H1 (cell line): Measurements from ENCODE around the gene AK2. TPM values are rescaled to one million over a fixed set of nuclear protein-coding genes. Genes with fewer than 3 reads are reported as not detected.

ENCODE experiments used
- CTCF ChIA-PET: fragments of 300-600 bp; sonication (Branson Sonifier 250); formaldehyde crosslinking; loops from one replicate; lab custom pipeline; 2021; ENCODE audit not compliant: partially characterized antibody; lab: Charles Lee
- POLR2A ChIA-PET: fragments of 300-600 bp; sonication (Branson Sonifier 250); formaldehyde crosslinking; loops from one replicate; lab custom pipeline; 2021; ENCODE audit warnings: inconsistent platforms; ENCODE audit not compliant: partially characterized antibody; lab: Charles Lee
- DNase-seq, 2 experiments: peaks; one replicate each; pipeline versions ENCODE4 v3.0.0 to v3.0.0-alpha.2; 2010 to 2022; ENCODE audit warnings: low spot score in 2 of 2, low read depth in 1 of 2, mixed read lengths in 1 of 2
- FAIRE-seq: peaks from 2 replicates; lab custom pipeline; 2011; peaks lifted over from hg19 to GRCh38; lab: Jason Lieb, UNC
- H2AFZ ChIP-seq: 2 replicates; pipeline ENCODE4 v1.8.1; 2012; ENCODE audit warnings: low read length, inconsistent platforms
- H2AK5ac ChIP-seq: 2 replicates; pipeline ENCODE4 v1.6.1; 2013; ENCODE audit warnings: low read depth, low read length
- H2BK120ac ChIP-seq: replicated peaks from 2 replicates; pipeline ENCODE3; 2013; ENCODE audit warnings: low read depth, low read length, inconsistent platforms
- H2BK12ac ChIP-seq: 2 replicates; pipeline ENCODE4 v1.6.1; 2013; ENCODE audit warnings: low read depth, low read length
- H2BK15ac ChIP-seq: 2 replicates; pipeline ENCODE4 v1.6.1; 2013; ENCODE audit warnings: low read length
- H2BK20ac ChIP-seq: 2 replicates; pipeline ENCODE4 v1.6.1; 2013; ENCODE audit warnings: low read length
- H2BK5ac ChIP-seq: 2 replicates; pipeline ENCODE4 v1.6.1; 2013; ENCODE audit warnings: low read depth, low read length
- H3K14ac ChIP-seq: 2 replicates; pipeline ENCODE4 v1.6.1; 2013; ENCODE audit warnings: inconsistent platforms; ENCODE audit not compliant: insufficient read length
- H3K18ac ChIP-seq: 2 replicates; pipeline ENCODE4 v1.6.1; 2013; ENCODE audit warnings: low read length; ENCODE audit errors: extremely low read depth
- H3K23ac ChIP-seq: 2 replicates; pipeline ENCODE4 v1.6.1; 2013; ENCODE audit warnings: inconsistent platforms; ENCODE audit not compliant: insufficient read length
- H3K23me2 ChIP-seq: 2 replicates; pipeline ENCODE4 v1.6.1; 2013; ENCODE audit warnings: low read depth, low read length
- H3K27ac ChIP-seq: 2 replicates; pipeline ENCODE4 v1.6.1; 2011; ENCODE audit warnings: low read depth, low read length, inconsistent platforms
- H3K27me3 ChIP-seq, 4 experiments: replicated peaks in 1 of 4; 1 replicate in 1 of 4; 2 replicates in 3 of 4; pipeline versions ENCODE4 v1.6.1 to v1.8.1; 2011 to 2013; ENCODE audit warnings: low read length in 3 of 4, mild to moderate bottlenecking in 3 of 4, inconsistent platforms in 2 of 4, mixed read lengths in 2 of 4, moderate library complexity in 1 of 4; ENCODE audit not compliant: control insufficient read depth in 3 of 4, insufficient read depth in 3 of 4; ENCODE audit errors: extremely low read depth in 1 of 4
- H3K36me3 ChIP-seq, 4 experiments: 2 replicates each; pipeline versions ENCODE4 v1.6.1 to v1.8.1; 2011 to 2013; ENCODE audit warnings: mild to moderate bottlenecking in 4 of 4, low read length in 3 of 4, moderate library complexity in 2 of 4, control low read depth in 1 of 4, inconsistent platforms in 1 of 4; ENCODE audit not compliant: insufficient read depth in 4 of 4, control insufficient read depth in 2 of 4
- H3K4ac ChIP-seq: replicated peaks from 2 replicates; pipeline ENCODE3; 2013; ENCODE audit warnings: low read length, low read depth, mixed read lengths, inconsistent platforms; ENCODE audit not compliant: insufficient read length
- H3K4me1 ChIP-seq, 4 experiments: replicated peaks in 1 of 4; 1 replicate in 1 of 4; 2 replicates in 3 of 4; pipeline versions ENCODE4 v1.6.1 to v1.8.1; 2011 to 2013; ENCODE audit warnings: low read length in 3 of 4, inconsistent platforms in 2 of 4, mixed read lengths in 1 of 4; ENCODE audit not compliant: insufficient read depth in 4 of 4, control insufficient read depth in 3 of 4
- H3K4me2 ChIP-seq, 2 experiments: 2 replicates each; pipeline versions ENCODE4 v1.6.1 to v1.8.1; 2011 to 2013; ENCODE audit warnings: low read depth in 2 of 2, low read length in 2 of 2, control low read depth in 1 of 2, inconsistent platforms in 1 of 2, mild to moderate bottlenecking in 1 of 2; ENCODE audit not compliant: insufficient read depth in 1 of 2
- H3K4me3 ChIP-seq, 4 experiments: fragments of 200-600, 300-600 bp in 1 of 4; sonication (generic), shearing (Covaris generic), sonication (Bioruptor Twin) in 1 of 4; 2 replicates each; pipeline versions ENCODE4 v1.5.1 to v1.8.1; 2011 to 2016; ENCODE audit warnings: low read length in 4 of 4, low read depth in 3 of 4, control low read depth in 2 of 4, inconsistent platforms in 2 of 4, mild to moderate bottlenecking in 2 of 4, mixed read lengths in 1 of 4, moderate library complexity in 1 of 4; ENCODE audit not compliant: insufficient read depth in 2 of 4; ENCODE audit errors: extremely low read depth in 1 of 4
- H3K56ac ChIP-seq: replicated peaks from 2 replicates; pipeline ENCODE3; 2013; ENCODE audit warnings: low read depth, mild to moderate bottlenecking, mixed read lengths, low read length, inconsistent platforms; ENCODE audit not compliant: insufficient read length
- H3K79me1 ChIP-seq: 2 replicates; pipeline ENCODE4 v1.6.1; 2013; ENCODE audit warnings: low read depth, low read length, control low read depth
- H3K79me2 ChIP-seq, 2 experiments: 2 replicates each; pipeline versions ENCODE4 v1.6.1 to v1.8.1; 2012 to 2013; ENCODE audit warnings: low read length in 2 of 2, mild to moderate bottlenecking in 2 of 2, inconsistent platforms in 1 of 2; ENCODE audit not compliant: insufficient read depth in 2 of 2, control insufficient read depth in 1 of 2
- H3K9ac ChIP-seq, 4 experiments: replicated peaks in 1 of 4; 1 replicate in 1 of 4; 2 replicates in 3 of 4; pipeline versions ENCODE4 v1.6.1 to v1.8.1; 2011 to 2013; ENCODE audit warnings: low read depth in 3 of 4, low read length in 3 of 4, control low read depth in 2 of 4, mild to moderate bottlenecking in 2 of 4, moderate library complexity in 2 of 4, inconsistent platforms in 1 of 4; ENCODE audit errors: extremely low read depth in 1 of 4
- H3K9me3 ChIP-seq, 2 experiments: 2 replicates each; pipeline versions ENCODE4 v1.6.1 to v1.8.1; 2012 to 2013; ENCODE audit warnings: mild to moderate bottlenecking in 2 of 2, moderate library complexity in 2 of 2, control low read depth in 1 of 2, inconsistent platforms in 1 of 2, low read depth in 1 of 2, low read length in 1 of 2, mixed read lengths in 1 of 2; ENCODE audit not compliant: insufficient read depth in 2 of 2
- H4K20me1 ChIP-seq, 2 experiments: replicated peaks in 1 of 2; 2 replicates each; pipeline versions ENCODE3 to v1.8.1; 2011 to 2013; ENCODE audit warnings: inconsistent platforms in 2 of 2, low read length in 2 of 2, mild to moderate bottlenecking in 1 of 2; ENCODE audit not compliant: insufficient read depth in 2 of 2, control insufficient read depth in 1 of 2
- H4K5ac ChIP-seq: 2 replicates; pipeline ENCODE4 v1.6.1; 2013; ENCODE audit warnings: low read length, low read depth, mixed read lengths, inconsistent platforms; ENCODE audit not compliant: insufficient read length
- H4K8ac ChIP-seq: 2 replicates; pipeline ENCODE4 v1.8.0; 2013; ENCODE audit warnings: mild to moderate bottlenecking, moderate library complexity, low read length, inconsistent platforms; ENCODE audit not compliant: insufficient read depth; ENCODE audit errors: extremely low read depth
- H4K91ac ChIP-seq: replicated peaks from 2 replicates; pipeline ENCODE3; 2013; ENCODE audit warnings: low read length, mixed read lengths, inconsistent platforms; ENCODE audit not compliant: insufficient read length
- BCL11A ChIP-seq, 2 experiments: IDR thresholded peaks; one replicate each; pipeline ENCODE4 v1.6.1; 2011; ENCODE audit warnings: low read depth in 2 of 2, low read length in 2 of 2, mild to moderate bottlenecking in 2 of 2
- BRCA1 ChIP-seq: IDR thresholded peaks from 2 replicates; pipeline ENCODE4 v1.6.1; 2012; ENCODE audit warnings: low read depth, low read length, improper control_type of control experiment
- CEBPB ChIP-seq: IDR thresholded peaks from 2 replicates; pipeline ENCODE4 v1.6.1; 2012; ENCODE audit warnings: low read depth, low read length
- CHD1 ChIP-seq: IDR thresholded peaks from 2 replicates; pipeline ENCODE4 v1.6.1; 2012; ENCODE audit warnings: low read depth, low read length, improper control_type of control experiment
- EP300 ChIP-seq, 2 experiments: IDR thresholded peaks; 1 replicate in 1 of 2; 2 replicates in 1 of 2; pipeline ENCODE4 v1.6.1; 2011 to 2012; ENCODE audit warnings: low read depth in 2 of 2, low read length in 2 of 2, mild to moderate bottlenecking in 2 of 2, borderline replicate concordance in 1 of 2, inconsistent platforms in 1 of 2, moderate library complexity in 1 of 2
- HDAC6 ChIP-seq: IDR thresholded peaks from one replicate; pipeline ENCODE4 v1.7.1; 2012; ENCODE audit warnings: low read depth, mild to moderate bottlenecking, inconsistent platforms, low read length, moderate library complexity
- MAFK ChIP-seq: IDR thresholded peaks from 2 replicates; pipeline ENCODE4 v1.6.1; 2012; ENCODE audit warnings: low read depth, mild to moderate bottlenecking, improper control_type of control experiment, low read length
- NANOG ChIP-seq: IDR thresholded peaks from 2 replicates; pipeline ENCODE4 v1.6.1; 2011; ENCODE audit warnings: low read length, low read depth, mild to moderate bottlenecking, inconsistent platforms; ENCODE audit not compliant: insufficient read depth, poor library complexity, severe bottlenecking
- NRF1 ChIP-seq: IDR thresholded peaks from 2 replicates; pipeline ENCODE4 v1.6.1; 2011; ENCODE audit warnings: mild to moderate bottlenecking, low read depth, low read length, improper control_type of control experiment
- PHF8 ChIP-seq: fragments of 200-600 bp; sonication (generic); conservative IDR thresholded peaks from 2 replicates; pipeline ENCODE4 v1.7.1; 2012; ENCODE audit warnings: low read depth, mild to moderate bottlenecking, inconsistent platforms, low read length, moderate library complexity
- TAF1 ChIP-seq: IDR thresholded peaks from 2 replicates; pipeline ENCODE4 v1.6.1; 2011; ENCODE audit warnings: mild to moderate bottlenecking, low read depth, low read length
- TBP ChIP-seq: IDR thresholded peaks from 2 replicates; pipeline ENCODE4 v1.6.1; 2011; ENCODE audit warnings: low read depth, low read length, improper control_type of control experiment
- TCF12 ChIP-seq: IDR thresholded peaks from 2 replicates; pipeline ENCODE4 v1.6.1; 2011; ENCODE audit warnings: low read depth, mild to moderate bottlenecking, low read length
- WGBS, 2 experiments: shearing (Covaris generic) in 1 of 2; methylation state at CpG; one replicate each; pipeline versions ENCODE4 v1.1.6 to v1.1.7; 2013 to 2015; ENCODE audit warnings: low lambda C conversion rate in 2 of 2, mixed read lengths in 2 of 2, inconsistent platforms in 1 of 2, low coverage in 1 of 2, missing lambda C conversion rate in 1 of 2; ENCODE audit not compliant: insufficient replicate concordance in 2 of 2, insufficient coverage in 1 of 2, insufficient read length in 1 of 2; ENCODE audit errors: extremely low coverage in 1 of 2, missing lambda C conversion rate in 1 of 2; 5-methylcytosine and 5-hydroxymethylcytosine counted together
- polyA plus RNA-seq, 7 experiments: library from polyadenylated mRNA; depleted of rRNA in 3 of 7; stranded (reverse) in 5 of 7; unstranded in 2 of 7; fragments of >200 nt in 5 of 7; fragments of 200-250 nt in 2 of 7; gene quantifications; 1 replicate in 5 of 7; 2 replicates in 1 of 7; 4 replicates in 1 of 7; pipeline versions ENCODE4 v1.2.1 to v1.2.3, GENCODE V29; 2011 to 2013; ENCODE audit warnings: missing spikeins in 2 of 7, mixed read lengths in 2 of 7
- total RNA-seq: library from RNA; stranded (reverse); fragmentation: NEBNext Ultra II Directional; extraction: Animal tissue kit (Norgen Biotek cat#: 25700); gene quantifications from 2 replicates; pipeline ENCODE4 v1.2.1, GENCODE V29; 2021
- TF ChIP-seq, protein P1 (sequence below): IDR thresholded peaks from 2 replicates; pipeline ENCODE4 v1.6.1; 2011; ENCODE audit warnings: low read length, improper control_type of control experiment

The AK2 gene
- total and polyA plus RNA-seq, 2 of the 8 experiments (the other 6 are each of a cell fraction or from before 2014, with no cell fraction given) = 92.3 to 137 TPM

DNA sequence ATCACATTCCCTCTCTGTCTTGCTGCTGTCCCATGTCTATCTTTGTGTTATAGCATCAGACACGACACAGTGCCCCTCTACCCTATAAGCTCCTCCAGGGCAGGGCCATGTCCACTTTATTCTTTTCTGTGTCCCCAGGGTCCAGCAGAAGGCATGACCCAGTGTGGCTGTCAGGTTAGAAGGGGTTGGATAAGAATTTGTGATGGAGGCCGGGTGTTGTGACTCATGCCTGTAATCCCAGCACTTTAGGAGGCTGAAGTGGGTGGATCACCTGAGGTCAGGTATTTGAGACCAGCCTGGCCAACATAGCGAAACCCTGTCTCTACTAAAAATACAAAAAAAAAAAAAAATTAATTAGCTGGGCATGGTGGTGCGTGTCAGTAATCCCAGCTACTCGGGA, 45.8 kb downstream of the AK2 start:
- H3K79me1 ChIP-seq = peaks cover 4% of the 10 kb centered on the region
- no peak overlapping the region for H2BK12ac ChIP-seq
- FAIRE-seq (no peak), DNase-seq (no peak)
- H3K23me2 ChIP-seq = no peaks in the 10 kb centered on the region
- no peak overlapping the region for H2BK15ac ChIP-seq
- 91% methylated on average over 5 of the region's 5 CpGs; no CpG with 5 or more reads in 1 of the 2 experiments for WGBS, 2 experiments
- ChIA-PET POLR2A (interaction anchor here (0.6 kb wide), 1 partner anchor 172 kb away, joined by 3 read pairs; no protein-coding TSS in a partner anchor), CTCF (interaction anchor here (6.8 kb wide), 1 partner anchor 16 kb away, joined by 44 read pairs; no protein-coding TSS in a partner anchor)
- H2BK5ac ChIP-seq = no peak overlapping the region
- H3K4me1 ChIP-seq = peaks cover under 1 to 15% (median 8%) of the 10 kb centered on the region in 4 experiments; a peak in 6 of 7 replicates
- no peak overlapping the region for H3K23ac ChIP-seq
- H3K9ac ChIP-seq = no peak overlapping the region
- H2BK120ac ChIP-seq = no peak overlapping the region
- H4K20me1 ChIP-seq = no peaks in the 10 kb centered on the region
- H3K27ac ChIP-seq = no peak overlapping the region
- no peaks in the 10 kb centered on the region for H3K36me3 ChIP-seq
- H3K4ac ChIP-seq = no peak overlapping the region
- no peak overlapping the region for H2BK20ac ChIP-seq
- no peak overlapping the region for H3K14ac ChIP-seq
- no peak overlapping the region for H4K8ac ChIP-seq
- H3K4me2 ChIP-seq = no peak overlapping the region
- H4K5ac ChIP-seq = no peak overlapping the region
- no peak overlapping the region for H3K4me3 ChIP-seq
- H2AK5ac ChIP-seq = no peak overlapping the region
- no peak overlapping the region for H3K18ac ChIP-seq
- no peak overlapping the region for H3K56ac ChIP-seq
- peaks cover 0 to 1% (median 0%) of the 10 kb centered on the region in 4 experiments; a peak in 1 of 7 replicates for H3K27me3 ChIP-seq
- no peak overlapping the region for H4K91ac ChIP-seq
- H3K79me2 ChIP-seq = no peaks in the 10 kb centered on the region
- H3K9me3 ChIP-seq = no peaks in the 10 kb centered on the region
- H2AFZ ChIP-seq = no peak overlapping the region
- TF ChIP-seq TBP (no peak), EP300 (IDR thresholded peaks at IDR 0.05; ENCODE audit: borderline replicate concordance in 1 of 2, low read depth in 2 of 2, low read length in 2 of 2) (no peak), CHD1 (no peak), NRF1 (no peak), NANOG (no peak), TAF1 (no peak), PHF8 (no peak), BCL11A (IDR thresholded peaks at IDR 0.05; ENCODE audit: low read depth in 2 of 2, low read length in 2 of 2) (no peak), BRCA1 (no peak), MAFK (no peak), TCF12 (no peak), HDAC6 (no peak), CEBPB (no peak)
- TF ChIP-seq, protein P1, sequence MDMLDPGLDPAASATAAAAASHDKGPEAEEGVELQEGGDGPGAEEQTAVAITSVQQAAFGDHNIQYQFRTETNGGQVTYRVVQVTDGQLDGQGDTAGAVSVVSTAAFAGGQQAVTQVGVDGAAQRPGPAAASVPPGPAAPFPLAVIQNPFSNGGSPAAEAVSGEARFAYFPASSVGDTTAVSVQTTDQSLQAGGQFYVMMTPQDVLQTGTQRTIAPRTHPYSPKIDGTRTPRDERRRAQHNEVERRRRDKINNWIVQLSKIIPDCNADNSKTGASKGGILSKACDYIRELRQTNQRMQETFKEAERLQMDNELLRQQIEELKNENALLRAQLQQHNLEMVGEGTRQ = no peak
